Adrenal gland (tissue), 12 donors: ENCODE data around the gene NSD1. TPM values are rescaled to one million over a fixed set of nuclear protein-coding genes. Genes with fewer than 3 reads are reported as not detected.

Experiments used
- DNase-seq, 7 donors: peaks; one replicate each; pipeline ENCODE4 v3.0.0-alpha.2; 2019 to 2020
- H3K27ac ChIP-seq, 5 donors: fragments of 200-600 bp; sonication (generic) in 4 of 5; 1 replicate in 3 of 5; 2 replicates in 2 of 5; pipeline versions ENCODE4 v1.5.1 to v1.8.0; 2016 to 2020; ENCODE audit warnings: mild to moderate bottlenecking in 1 of 5
- H3K27me3 ChIP-seq: fragments of 200-600 bp; 2 replicates; pipeline ENCODE4 v1.8.0; 2021
- H3K36me3 ChIP-seq, 2 donors: fragments of 200-600 bp; replicated peaks in 1 of 2; 1 replicate in 1 of 2; 2 replicates in 1 of 2; pipeline versions ENCODE4 v1.5.1 to v1.8.0; 2018 to 2022
- H3K4me1 ChIP-seq, 2 donors: fragments of 200-600 bp; replicated peaks in 1 of 2; 1 replicate in 1 of 2; 2 replicates in 1 of 2; pipeline versions ENCODE4 v1.5.1 to v1.8.0; 2018 to 2021
- H3K4me3 ChIP-seq, 4 donors: fragments of 200-600 bp; sonication (generic) in 3 of 4; one replicate each; pipeline ENCODE4 v1.5.1; 2016 to 2018
- H3K9me3 ChIP-seq, 3 donors: fragments of 200-600 bp; sonication (generic) in 1 of 3; replicated peaks in 1 of 3; 1 replicate in 2 of 3; 2 replicates in 1 of 3; pipeline versions ENCODE4 v1.5.1 to v1.8.0; 2016 to 2021
- POLR2A ChIP-seq, 2 donors: fragments of 450-650 bp; IDR thresholded peaks; one replicate each; pipeline ENCODE4 v1.6.1; 2017; ENCODE audit warnings: antibody characterized with exemption in 2 of 2, mild to moderate bottlenecking in 2 of 2, moderate library complexity in 1 of 2
- WGBS, 4 donors: extraction: QIAGEN DNeasy Blood & Tissue Kit in 2 of 4; methylation state at CpG; one replicate each; pipeline versions ENCODE4 v1.1.5 to v1.1.7; 2013 to 2017; 5-methylcytosine and 5-hydroxymethylcytosine counted together
- intact Hi-C, 2 donors: fragments of 100-400 bp; cut with DNase I; formaldehyde crosslinking; loops; one replicate each; pipeline versions ENCODE4 v1.14.1 to v1.15.0; 2022 to 2023
- polyA plus RNA-seq, 3 donors: library from polyadenylated mRNA; stranded (reverse); fragments of 200-250 nt in 2 of 3; fragments of 350-450 nt in 1 of 3; fragmentation: Illumina TruSeq in 1 of 3; extraction: RNeasy Lipid Tissue Mini Kit (QIAGEN cat#74804) in 1 of 3; gene quantifications; one replicate each; pipeline ENCODE4 v1.2.3, GENCODE V29; 2013 to 2014
- total RNA-seq, 9 donors: library from RNA; depleted of rRNA in 4 of 9; stranded (reverse); fragments of >200 nt in 4 of 9; fragments of 120-200 nt in 1 of 9; fragmentation: NEBNext Ultra II Directional in 1 of 9; extraction: Animal tissue kit (Norgen Biotek cat#: 25700) in 1 of 9; gene quantifications; one replicate each; pipeline versions ENCODE4 v1.1.0 to v1.2.4, GENCODE V29; 2013 to 2023
- TF ChIP-seq, protein P1 (sequence below), 6 experiments: fragments of 450-650 bp in 4 of 6; fragments of 200-600 bp in 2 of 6; sonication (generic) in 1 of 6; IDR thresholded peaks; 1 replicate in 5 of 6; 2 replicates in 1 of 6; pipeline versions ENCODE4 v1.5.1 to v1.8.0; 2016 to 2021; ENCODE audit warnings: antibody characterized with exemption in 6 of 6, mild to moderate bottlenecking in 2 of 6, moderate library complexity in 1 of 6
- donor health status: healthy with polysubstance abuse.
- donor health status: Bipolar disorder and iron deficiency.
- donor health status: DM: yes; HTN: yes; CAD: no.
- donor health status: DM: no; HTN: no; CAD: no.
- donor health status: DM: no; HTN: no; CAD: no.
- donor health status: DM: yes; HTN: yes; CAD: no.

NSD1 gene
- total and polyA plus RNA-seq, 12 donors, result 6.4 to 73.9 (median 44.3) TPM

DNA sequence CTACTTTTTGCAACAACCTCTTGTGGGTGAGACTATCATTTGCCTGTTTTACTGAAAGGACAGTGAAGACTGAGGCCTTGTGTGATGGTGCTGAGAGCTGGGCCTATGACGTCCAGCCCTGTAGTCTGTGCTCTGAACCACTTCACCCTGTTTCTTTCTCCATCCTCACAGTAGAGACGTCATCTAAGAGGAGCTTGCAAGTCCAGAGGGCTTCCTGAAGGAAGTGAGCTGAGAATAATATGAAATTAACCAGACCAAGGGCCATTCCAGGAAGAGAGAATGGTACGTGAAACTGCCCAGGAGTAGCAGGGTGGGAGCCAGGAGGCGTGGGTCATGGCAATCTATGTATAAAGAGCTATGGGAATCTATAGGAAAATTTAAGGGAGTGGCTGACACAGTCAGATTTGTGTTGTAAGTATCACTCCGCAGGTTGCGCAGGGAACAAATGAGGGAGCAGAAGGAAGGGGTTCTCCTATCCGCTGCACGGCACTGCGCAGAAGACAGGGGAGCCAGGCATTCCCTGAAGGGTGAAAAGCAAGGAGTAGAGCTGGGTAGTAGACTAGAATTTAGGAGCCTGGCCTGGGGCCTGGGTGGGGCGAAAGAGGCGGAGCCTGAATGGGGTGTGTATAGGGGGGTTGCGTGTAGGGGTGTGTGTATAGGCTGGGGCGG lies 47.5 kb upstream of the NSD1 start:
- no peaks in the 10 kb centered on the region for H3K36me3 ChIP-seq
- DNase-seq, result no peak
- TF ChIP-seq POLR2A (IDR thresholded peaks at IDR 0.05), result no peak
- TF ChIP-seq, protein P1, sequence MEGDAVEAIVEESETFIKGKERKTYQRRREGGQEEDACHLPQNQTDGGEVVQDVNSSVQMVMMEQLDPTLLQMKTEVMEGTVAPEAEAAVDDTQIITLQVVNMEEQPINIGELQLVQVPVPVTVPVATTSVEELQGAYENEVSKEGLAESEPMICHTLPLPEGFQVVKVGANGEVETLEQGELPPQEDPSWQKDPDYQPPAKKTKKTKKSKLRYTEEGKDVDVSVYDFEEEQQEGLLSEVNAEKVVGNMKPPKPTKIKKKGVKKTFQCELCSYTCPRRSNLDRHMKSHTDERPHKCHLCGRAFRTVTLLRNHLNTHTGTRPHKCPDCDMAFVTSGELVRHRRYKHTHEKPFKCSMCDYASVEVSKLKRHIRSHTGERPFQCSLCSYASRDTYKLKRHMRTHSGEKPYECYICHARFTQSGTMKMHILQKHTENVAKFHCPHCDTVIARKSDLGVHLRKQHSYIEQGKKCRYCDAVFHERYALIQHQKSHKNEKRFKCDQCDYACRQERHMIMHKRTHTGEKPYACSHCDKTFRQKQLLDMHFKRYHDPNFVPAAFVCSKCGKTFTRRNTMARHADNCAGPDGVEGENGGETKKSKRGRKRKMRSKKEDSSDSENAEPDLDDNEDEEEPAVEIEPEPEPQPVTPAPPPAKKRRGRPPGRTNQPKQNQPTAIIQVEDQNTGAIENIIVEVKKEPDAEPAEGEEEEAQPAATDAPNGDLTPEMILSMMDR (IDR thresholded peaks at IDR 0.05), result no peak
- H3K4me3 ChIP-seq, result peak overlapping the region in 1 of 4 donors; percentile 63
- H3K4me1 ChIP-seq, result peaks cover 19 to 26% of the 10 kb centered on the region in 2 donors
- peak overlapping the region in 1 of 5 donors; percentile 10 for H3K27ac ChIP-seq
- H3K27me3 ChIP-seq, result no peaks in the 10 kb centered on the region
- no peaks in the 10 kb centered on the region for H3K9me3 ChIP-seq
- intact Hi-C loops, result no loop called here
- 44 to 52% (median 49%) methylated on average over 12 to 13 of the region's 13 CpGs for WGBS, 4 donors

DNA sequence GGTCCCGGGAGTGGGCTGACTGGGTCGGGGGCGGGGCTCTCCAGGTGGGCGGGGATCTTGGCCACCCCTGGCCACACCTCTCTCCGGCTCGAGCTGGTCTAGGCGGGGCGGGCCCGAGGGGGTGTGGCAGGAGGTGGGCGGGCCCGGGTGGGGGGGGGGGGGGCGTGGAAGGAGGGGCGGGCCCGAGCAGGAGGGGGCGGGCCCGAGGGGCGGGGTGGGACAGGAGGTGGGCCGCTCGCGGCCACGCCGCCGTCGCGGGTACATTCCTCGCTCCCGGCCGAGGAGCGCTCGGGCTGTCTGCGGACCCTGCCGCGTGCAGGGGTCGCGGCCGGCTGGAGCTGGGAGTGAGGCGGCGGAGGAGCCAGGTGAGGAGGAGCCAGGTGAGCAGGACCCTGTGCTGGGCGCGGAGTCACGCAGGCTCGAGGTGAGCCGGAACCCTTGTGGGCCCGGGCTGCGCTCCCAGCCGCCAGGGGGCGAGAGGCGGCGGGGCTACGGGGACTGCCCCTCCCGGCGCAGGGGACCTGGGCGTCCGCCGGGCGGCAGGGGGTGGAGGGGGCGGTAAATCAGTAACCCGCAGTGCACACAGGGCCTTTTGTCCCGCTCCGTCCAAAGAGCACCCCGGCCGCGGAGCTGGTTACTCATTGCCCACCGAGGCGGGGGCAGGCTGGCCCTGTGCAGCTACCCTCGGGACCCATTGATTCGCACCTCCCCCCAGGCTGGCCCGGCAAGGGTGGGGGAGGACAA lies 46.7 kb upstream of the NSD1 start, which contains the start of gene FGFR4:
TSS of gene FGFR4 (plus strand) at position 262 of the 744 bp plus-strand sequence. CDS start 2,688 bp downstream, outside the sequence.
- H3K27me3 ChIP-seq, result no peaks in the 10 kb centered on the region
- TF ChIP-seq, protein P1 (IDR thresholded peaks at IDR 0.05), result peak; percentile 21 to 67 (median 50)
- no peak for TF ChIP-seq POLR2A (IDR thresholded peaks at IDR 0.05)
- WGBS, 4 donors, result 0 to 1% (median 0%) methylated on average over 2 to 66 of the region's 68 CpGs
- H3K27ac ChIP-seq, result peak within 1 kb of the TSS in 1 of 5 donors; percentile 10
- peaks cover 19 to 26% of the 10 kb centered on the region in 2 donors for H3K4me1 ChIP-seq
- intact Hi-C loops, result no loop called here
- H3K36me3 ChIP-seq, result no peaks in the 10 kb centered on the region
- peak within 1 kb of the TSS in 2 of 4 donors; percentile 26 to 63 for H3K4me3 ChIP-seq
- no peaks in the 10 kb centered on the region for H3K9me3 ChIP-seq
- DNase-seq, result peak; percentile 67 to 78 (median 70)

DNA sequence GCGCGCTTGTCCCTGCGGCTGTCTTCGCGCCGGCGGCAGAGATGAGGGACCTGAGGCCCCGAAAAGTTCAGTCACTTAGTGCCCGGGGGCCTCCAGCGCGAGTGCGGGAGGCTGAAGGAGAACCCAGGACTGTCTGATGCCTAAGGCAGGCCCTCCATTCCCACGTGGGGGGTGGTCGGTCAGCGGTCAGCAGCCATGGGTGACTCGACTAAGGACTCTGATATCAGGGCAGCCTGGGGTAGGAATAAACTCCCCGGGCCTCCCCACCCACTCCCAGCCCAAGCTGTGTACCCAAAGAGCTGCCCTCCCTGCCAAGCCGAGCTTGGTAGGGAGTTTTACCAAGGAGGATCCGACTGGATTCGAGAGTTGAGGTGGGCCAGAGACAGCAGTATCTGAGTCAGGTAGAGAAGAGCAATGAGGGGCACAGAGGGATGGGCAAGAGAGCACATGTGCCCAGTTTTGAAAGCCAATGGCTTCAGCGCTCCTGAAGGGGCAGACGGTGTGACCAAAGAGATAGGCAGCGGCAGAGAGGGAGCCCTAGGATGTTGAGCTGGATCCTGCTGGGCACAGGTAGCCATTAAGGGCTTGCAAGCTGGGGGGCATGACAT lies 46.1 kb upstream of the NSD1 start:
- H3K4me3 ChIP-seq, result peak overlapping the region in 2 of 4 donors; percentile 26 to 63
- H3K27me3 ChIP-seq, result no peaks in the 10 kb centered on the region
- no peaks in the 10 kb centered on the region for H3K36me3 ChIP-seq
- no peaks in the 10 kb centered on the region for H3K9me3 ChIP-seq
- no peak for TF ChIP-seq POLR2A (IDR thresholded peaks at IDR 0.05)
- TF ChIP-seq, protein P1 (IDR thresholded peaks at IDR 0.05), result no peak
- intact Hi-C loops, result no loop called here
- H3K27ac ChIP-seq, result peak overlapping the region in 1 of 5 donors; percentile 10
- DNase-seq, result no peak
- peaks cover 19 to 26% of the 10 kb centered on the region in 2 donors for H3K4me1 ChIP-seq
- 28 to 75% (median 38%) methylated on average over 6 to 23 of the region's 23 CpGs for WGBS, 4 donors

DNA sequence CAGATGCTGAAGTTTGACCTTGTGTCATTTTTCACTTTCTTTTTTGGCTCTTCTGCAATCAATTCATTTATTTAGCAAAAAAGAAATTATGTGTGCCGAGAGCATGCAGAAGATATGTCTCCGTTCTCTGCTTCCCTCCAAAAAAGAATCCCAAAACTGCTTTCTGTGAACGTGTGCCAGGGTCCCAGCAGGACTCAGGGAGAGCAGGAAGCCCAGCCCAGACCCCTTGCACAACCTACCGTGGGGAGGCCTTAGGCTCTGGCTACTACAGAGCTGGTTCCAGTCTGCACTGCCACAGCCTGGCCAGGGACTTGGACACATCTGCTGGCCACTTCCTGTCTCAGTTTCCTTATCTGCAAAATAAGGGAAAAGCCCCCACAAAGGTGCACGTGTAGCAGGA lies 44.4 kb upstream of the NSD1 start:
- no peaks in the 10 kb centered on the region for H3K27me3 ChIP-seq
- DNase-seq, result peak in 3 of 7 donors; percentile 25 to 49 (median 41)
- H3K4me1 ChIP-seq, result peaks cover 19 to 30% of the 10 kb centered on the region in 2 donors
- TF ChIP-seq, protein P1 (IDR thresholded peaks at IDR 0.05), result no peak
- TF ChIP-seq POLR2A (IDR thresholded peaks at IDR 0.05), result no peak
- H3K4me3 ChIP-seq, result no peak overlapping the region
- intact Hi-C loops, result no loop called here
- H3K27ac ChIP-seq, result peak overlapping the region in 3 of 5 donors; percentile 26 to 80 (median 30)
- H3K36me3 ChIP-seq, result no peaks in the 10 kb centered on the region
- 7 to 28% (median 21%) methylated on average over 4 to 5 of the region's 5 CpGs for WGBS, 4 donors
- no peaks in the 10 kb centered on the region for H3K9me3 ChIP-seq
